WTC11 (cell line): ENCODE data around the gene BCAS2. TPM values are rescaled to one million over a fixed set of nuclear protein-coding genes. Genes with fewer than 3 reads are reported as not detected.

ENCODE experiments used
- ATAC-seq: fragments of 200-7000 bp; cut with Tn5 transposase; 2 replicates; pipeline ENCODE4 v1.10.0; 2021; ENCODE audit warnings: mild to moderate bottlenecking, moderate library complexity
- CTCF ChIA-PET: fragments of 300-600 bp; sonication (Branson Sonifier 250); formaldehyde crosslinking; loops from one replicate; lab custom pipeline; 2021; ENCODE audit warnings: antibody characterized with exemption; lab: Charles Lee
- POLR2A ChIA-PET: fragments of 350-600 bp; sonication (Branson Sonifier 250); formaldehyde crosslinking; loops from one replicate; lab custom pipeline; 2021; ENCODE audit warnings: antibody characterized with exemption; lab: Charles Lee
- DNase-seq: peaks from one replicate; pipeline ENCODE4 v3.0.0; 2021; ENCODE audit warnings: low spot score
- H3K27ac Mint-ChIP-seq: 2 replicates; pipeline ENCODE4 v1.8.0; 2021; ENCODE audit warnings: mixed read lengths
- H3K27me3 Mint-ChIP-seq: 2 replicates; pipeline ENCODE4 v1.8.0; 2021; ENCODE audit warnings: low read depth, mild to moderate bottlenecking, moderate library complexity, mixed read lengths
- H3K36me3 Mint-ChIP-seq: 2 replicates; pipeline ENCODE4 v1.8.0; 2021; ENCODE audit warnings: mixed read lengths
- H3K4me1 Mint-ChIP-seq: 2 replicates; pipeline ENCODE4 v1.8.0; 2022; ENCODE audit warnings: mixed read lengths
- H3K4me3 Mint-ChIP-seq: 2 replicates; pipeline ENCODE4 v1.8.0; 2021; ENCODE audit warnings: mild to moderate bottlenecking, moderate library complexity, mixed read lengths
- H3K9me3 Mint-ChIP-seq: 2 replicates; pipeline ENCODE4 v1.8.0; 2021; ENCODE audit warnings: mixed read lengths
- CBFB ChIP-seq: sonication (generic); formaldehyde crosslinking; IDR thresholded peaks from 2 replicates; pipeline ENCODE4 v1.8.1; 2022; ENCODE audit warnings: mild to moderate bottlenecking, low read depth, missing genetic modification reagents
- CREM ChIP-seq: sonication (generic); formaldehyde crosslinking; IDR thresholded peaks from 2 replicates; pipeline ENCODE4 v1.8.1; 2022; ENCODE audit warnings: mild to moderate bottlenecking, missing genetic modification reagents, moderate library complexity
- ELF4 ChIP-seq: sonication (generic); formaldehyde crosslinking; IDR thresholded peaks from 2 replicates; pipeline ENCODE4 v1.8.1; 2022; ENCODE audit warnings: low read depth, mild to moderate bottlenecking, moderate library complexity, missing genetic modification reagents
- GTF2I ChIP-seq: fragments of 250-450 bp; sonication (Bioruptor Pico); conservative IDR thresholded peaks from 2 replicates; pipeline ENCODE4 v1.4.0; 2021; ENCODE audit warnings: mild to moderate bottlenecking
- OVOL2 ChIP-seq: fragments of 250-450 bp; sonication (Bioruptor Pico); IDR thresholded peaks from 2 replicates; pipeline ENCODE4 v1.9.0; 2021; ENCODE audit warnings: mild to moderate bottlenecking, borderline replicate concordance
- SMAD3 ChIP-seq: sonication (generic); formaldehyde crosslinking; IDR thresholded peaks from 2 replicates; pipeline ENCODE4 v1.8.0; 2022; ENCODE audit warnings: missing genetic modification reagents, mild to moderate bottlenecking, borderline replicate concordance
- SOX15 ChIP-seq: fragments of 250-450 bp; sonication (Bioruptor Pico); IDR thresholded peaks from 2 replicates; pipeline ENCODE4 v1.9.0; 2021; ENCODE audit warnings: mild to moderate bottlenecking
- TCF7 ChIP-seq: sonication (generic); formaldehyde crosslinking; IDR thresholded peaks from 2 replicates; pipeline ENCODE4 v1.8.0; 2022; ENCODE audit warnings: mild to moderate bottlenecking, low read depth, missing genetic modification reagents, moderate library complexity
- TEAD4 ChIP-seq: sonication (generic); formaldehyde crosslinking; IDR thresholded peaks from 2 replicates; pipeline ENCODE4 v1.8.0; 2022; ENCODE audit warnings: mild to moderate bottlenecking, missing genetic modification reagents
- ZNF219 ChIP-seq: sonication (generic); formaldehyde crosslinking; IDR thresholded peaks from 2 replicates; pipeline ENCODE4 v1.8.0; 2023; ENCODE audit warnings: missing genetic modification reagents, mild to moderate bottlenecking, borderline replicate concordance
- ZNF232 ChIP-seq: sonication (generic); formaldehyde crosslinking; IDR thresholded peaks from 2 replicates; pipeline ENCODE4 v1.8.0; 2022; ENCODE audit warnings: mild to moderate bottlenecking, missing genetic modification reagents
- ZNF263 ChIP-seq: sonication (generic); formaldehyde crosslinking; IDR thresholded peaks from 2 replicates; pipeline ENCODE4 v1.8.1; 2022; ENCODE audit warnings: low read depth, mild to moderate bottlenecking, moderate library complexity, missing genetic modification reagents
- ZNF317 ChIP-seq: sonication (generic); formaldehyde crosslinking; IDR thresholded peaks from 2 replicates; pipeline ENCODE4 v1.8.1; 2023; ENCODE audit warnings: low read depth, mild to moderate bottlenecking, moderate library complexity, missing genetic modification reagents, borderline replicate concordance
- total RNA-seq: library from RNA; stranded (reverse); gene quantifications from 3 replicates; pipeline ENCODE4 v1.2.3, GENCODE V29; 2021
- TF ChIP-seq, protein P1 (sequence below): sonication (generic); formaldehyde crosslinking; IDR thresholded peaks from 2 replicates; pipeline ENCODE4 v1.8.1; 2023; ENCODE audit warnings: mild to moderate bottlenecking, missing genetic modification reagents
- TF ChIP-seq, protein P2 (sequence below): sonication (generic); formaldehyde crosslinking; IDR thresholded peaks from 2 replicates; pipeline ENCODE4 v1.8.1; 2022; ENCODE audit warnings: mild to moderate bottlenecking, moderate library complexity, missing genetic modification reagents
- TF ChIP-seq, protein P3 (sequence below): sonication (generic); formaldehyde crosslinking; conservative IDR thresholded peaks from 2 replicates; pipeline ENCODE4 v1.8.1; 2022; ENCODE audit warnings: mild to moderate bottlenecking, missing genetic modification reagents
- TF ChIP-seq, protein P4 (sequence below): sonication (generic); formaldehyde crosslinking; IDR thresholded peaks from 2 replicates; pipeline ENCODE4 v1.8.1; 2023; ENCODE audit warnings: mild to moderate bottlenecking, missing genetic modification reagents, borderline replicate concordance
- TF ChIP-seq, protein P5 (sequence below): sonication (generic); formaldehyde crosslinking; IDR thresholded peaks from 2 replicates; pipeline ENCODE4 v1.8.1; 2023; ENCODE audit warnings: mild to moderate bottlenecking, moderate library complexity, missing genetic modification reagents
- TF ChIP-seq, protein P6 (sequence below): sonication (generic); formaldehyde crosslinking; IDR thresholded peaks from 2 replicates; pipeline ENCODE4 v1.8.1; 2022; ENCODE audit warnings: mild to moderate bottlenecking, missing genetic modification reagents, moderate library complexity, borderline replicate concordance

BCAS2 gene
- total RNA-seq, 1 experiment from 2014 or later: 39.0 TPM

DNA sequence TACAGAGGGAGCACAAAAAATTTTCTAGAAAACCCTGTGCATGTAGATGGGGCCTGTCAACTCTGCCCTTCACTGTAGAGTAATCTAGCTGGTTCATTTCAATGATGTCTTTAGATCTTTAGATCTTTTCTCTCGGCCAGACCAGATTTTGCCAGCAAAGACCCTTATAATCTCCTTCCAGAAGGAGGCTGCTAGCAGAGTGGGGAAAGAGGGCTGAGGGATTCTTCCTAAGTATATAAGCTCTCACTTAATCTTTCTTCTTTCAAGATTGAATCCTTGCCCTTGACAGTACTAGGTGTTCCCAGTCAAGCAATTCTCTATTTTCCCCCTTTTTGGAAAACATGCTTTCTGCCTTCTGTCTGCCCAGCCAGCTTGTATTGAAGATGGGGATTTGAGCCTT, 34.3 kb downstream of the BCAS2 start:
- CTCF ChIA-PET: interaction anchor here (0.6 kb wide), 1 partner anchor 787 kb away, joined by 4 read pairs; no protein-coding TSS in a partner anchor
- Mint-ChIP-seq H3K36me3 (no peaks in the 10 kb centered on the region), H3K27ac (no peak overlapping the region)
- POLR2A ChIA-PET: no interaction called here
- ATAC-seq (no peak), DNase-seq (no peak)
- TF ChIP-seq SOX15: no peak
- TF ChIP-seq ZNF232: no peak
- no peak for TF ChIP-seq ZNF263
- TF ChIP-seq SMAD3 (CRISPR knock-in tag): no peak
- no peak for TF ChIP-seq CBFB (CRISPR knock-in tag)
- TF ChIP-seq, protein P1, sequence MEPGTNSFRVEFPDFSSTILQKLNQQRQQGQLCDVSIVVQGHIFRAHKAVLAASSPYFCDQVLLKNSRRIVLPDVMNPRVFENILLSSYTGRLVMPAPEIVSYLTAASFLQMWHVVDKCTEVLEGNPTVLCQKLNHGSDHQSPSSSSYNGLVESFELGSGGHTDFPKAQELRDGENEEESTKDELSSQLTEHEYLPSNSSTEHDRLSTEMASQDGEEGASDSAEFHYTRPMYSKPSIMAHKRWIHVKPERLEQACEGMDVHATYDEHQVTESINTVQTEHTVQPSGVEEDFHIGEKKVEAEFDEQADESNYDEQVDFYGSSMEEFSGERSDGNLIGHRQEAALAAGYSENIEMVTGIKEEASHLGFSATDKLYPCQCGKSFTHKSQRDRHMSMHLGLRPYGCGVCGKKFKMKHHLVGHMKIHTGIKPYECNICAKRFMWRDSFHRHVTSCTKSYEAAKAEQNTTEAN: no peak
- TF ChIP-seq, protein P2, sequence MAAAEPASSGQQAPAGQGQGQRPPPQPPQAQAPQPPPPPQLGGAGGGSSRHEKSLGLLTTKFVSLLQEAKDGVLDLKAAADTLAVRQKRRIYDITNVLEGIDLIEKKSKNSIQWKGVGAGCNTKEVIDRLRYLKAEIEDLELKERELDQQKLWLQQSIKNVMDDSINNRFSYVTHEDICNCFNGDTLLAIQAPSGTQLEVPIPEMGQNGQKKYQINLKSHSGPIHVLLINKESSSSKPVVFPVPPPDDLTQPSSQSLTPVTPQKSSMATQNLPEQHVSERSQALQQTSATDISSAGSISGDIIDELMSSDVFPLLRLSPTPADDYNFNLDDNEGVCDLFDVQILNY: no peak
- TF ChIP-seq, protein P3, sequence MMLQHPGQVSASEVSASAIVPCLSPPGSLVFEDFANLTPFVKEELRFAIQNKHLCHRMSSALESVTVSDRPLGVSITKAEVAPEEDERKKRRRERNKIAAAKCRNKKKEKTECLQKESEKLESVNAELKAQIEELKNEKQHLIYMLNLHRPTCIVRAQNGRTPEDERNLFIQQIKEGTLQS (CRISPR knock-in tag): no peak
- no peak for TF ChIP-seq ZNF219 (CRISPR knock-in tag)
- TF ChIP-seq GTF2I (CRISPR knock-in tag): no peak
- TF ChIP-seq, protein P4, sequence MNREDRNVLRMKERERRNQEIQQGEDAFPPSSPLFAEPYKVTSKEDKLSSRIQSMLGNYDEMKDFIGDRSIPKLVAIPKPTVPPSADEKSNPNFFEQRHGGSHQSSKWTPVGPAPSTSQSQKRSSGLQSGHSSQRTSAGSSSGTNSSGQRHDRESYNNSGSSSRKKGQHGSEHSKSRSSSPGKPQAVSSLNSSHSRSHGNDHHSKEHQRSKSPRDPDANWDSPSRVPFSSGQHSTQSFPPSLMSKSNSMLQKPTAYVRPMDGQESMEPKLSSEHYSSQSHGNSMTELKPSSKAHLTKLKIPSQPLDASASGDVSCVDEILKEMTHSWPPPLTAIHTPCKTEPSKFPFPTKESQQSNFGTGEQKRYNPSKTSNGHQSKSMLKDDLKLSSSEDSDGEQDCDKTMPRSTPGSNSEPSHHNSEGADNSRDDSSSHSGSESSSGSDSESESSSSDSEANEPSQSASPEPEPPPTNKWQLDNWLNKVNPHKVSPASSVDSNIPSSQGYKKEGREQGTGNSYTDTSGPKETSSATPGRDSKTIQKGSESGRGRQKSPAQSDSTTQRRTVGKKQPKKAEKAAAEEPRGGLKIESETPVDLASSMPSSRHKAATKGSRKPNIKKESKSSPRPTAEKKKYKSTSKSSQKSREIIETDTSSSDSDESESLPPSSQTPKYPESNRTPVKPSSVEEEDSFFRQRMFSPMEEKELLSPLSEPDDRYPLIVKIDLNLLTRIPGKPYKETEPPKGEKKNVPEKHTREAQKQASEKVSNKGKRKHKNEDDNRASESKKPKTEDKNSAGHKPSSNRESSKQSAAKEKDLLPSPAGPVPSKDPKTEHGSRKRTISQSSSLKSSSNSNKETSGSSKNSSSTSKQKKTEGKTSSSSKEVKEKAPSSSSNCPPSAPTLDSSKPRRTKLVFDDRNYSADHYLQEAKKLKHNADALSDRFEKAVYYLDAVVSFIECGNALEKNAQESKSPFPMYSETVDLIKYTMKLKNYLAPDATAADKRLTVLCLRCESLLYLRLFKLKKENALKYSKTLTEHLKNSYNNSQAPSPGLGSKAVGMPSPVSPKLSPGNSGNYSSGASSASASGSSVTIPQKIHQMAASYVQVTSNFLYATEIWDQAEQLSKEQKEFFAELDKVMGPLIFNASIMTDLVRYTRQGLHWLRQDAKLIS (CRISPR knock-in tag): no peak
- no peak for TF ChIP-seq TCF7 (CRISPR knock-in tag)
- TF ChIP-seq, protein P5, sequence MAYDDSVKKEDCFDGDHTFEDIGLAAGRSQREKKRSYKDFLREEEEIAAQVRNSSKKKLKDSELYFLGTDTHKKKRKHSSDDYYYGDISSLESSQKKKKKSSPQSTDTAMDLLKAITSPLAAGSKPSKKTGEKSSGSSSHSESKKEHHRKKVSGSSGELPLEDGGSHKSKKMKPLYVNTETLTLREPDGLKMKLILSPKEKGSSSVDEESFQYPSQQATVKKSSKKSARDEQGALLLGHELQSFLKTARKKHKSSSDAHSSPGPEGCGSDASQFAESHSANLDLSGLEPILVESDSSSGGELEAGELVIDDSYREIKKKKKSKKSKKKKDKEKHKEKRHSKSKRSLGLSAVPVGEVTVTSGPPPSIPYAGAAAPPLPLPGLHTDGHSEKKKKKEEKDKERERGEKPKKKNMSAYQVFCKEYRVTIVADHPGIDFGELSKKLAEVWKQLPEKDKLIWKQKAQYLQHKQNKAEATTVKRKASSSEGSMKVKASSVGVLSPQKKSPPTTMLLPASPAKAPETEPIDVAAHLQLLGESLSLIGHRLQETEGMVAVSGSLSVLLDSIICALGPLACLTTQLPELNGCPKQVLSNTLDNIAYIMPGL (CRISPR knock-in tag): no peak
- TF ChIP-seq, all 79 proteins: peak for 0
- Mint-ChIP-seq H3K4me1 (no peaks in the 10 kb centered on the region), H3K4me3 (no peak overlapping the region), H3K27me3 (no peaks in the 10 kb centered on the region; the same call in 1 of the 2 replicates), H3K9me3 (no peaks in the 10 kb centered on the region)

DNA sequence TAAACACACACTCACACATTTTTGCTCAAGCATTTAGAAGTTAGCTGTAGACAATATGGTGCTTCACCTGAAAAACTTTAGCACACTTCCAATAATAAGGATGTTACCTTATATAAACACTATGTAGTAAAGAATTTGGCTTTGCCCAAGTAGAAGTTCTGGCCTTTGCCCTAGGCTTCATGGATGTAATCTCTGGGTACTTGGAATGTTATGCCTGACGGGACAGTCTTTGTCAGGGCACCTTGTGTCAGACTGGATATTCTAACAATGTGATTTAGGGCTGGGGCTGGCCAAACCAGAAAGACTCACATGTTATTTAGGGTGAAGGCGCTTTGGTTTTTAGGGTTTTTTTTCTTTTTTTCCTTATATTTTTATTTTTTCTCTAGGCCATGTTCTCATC, 35.6 kb downstream of the BCAS2 start:
- no peaks in the 10 kb centered on the region for H3K4me1 Mint-ChIP-seq
- H3K27ac Mint-ChIP-seq: no peak overlapping the region
- TF ChIP-seq CBFB (CRISPR knock-in tag) (no peak), CREM (no peak), ZNF317 (CRISPR knock-in tag) (no peak), ELF4 (CRISPR knock-in tag) (no peak), TEAD4 (CRISPR knock-in tag) (no peak), OVOL2 (CRISPR knock-in tag) (no peak)
- TF ChIP-seq, protein P6, sequence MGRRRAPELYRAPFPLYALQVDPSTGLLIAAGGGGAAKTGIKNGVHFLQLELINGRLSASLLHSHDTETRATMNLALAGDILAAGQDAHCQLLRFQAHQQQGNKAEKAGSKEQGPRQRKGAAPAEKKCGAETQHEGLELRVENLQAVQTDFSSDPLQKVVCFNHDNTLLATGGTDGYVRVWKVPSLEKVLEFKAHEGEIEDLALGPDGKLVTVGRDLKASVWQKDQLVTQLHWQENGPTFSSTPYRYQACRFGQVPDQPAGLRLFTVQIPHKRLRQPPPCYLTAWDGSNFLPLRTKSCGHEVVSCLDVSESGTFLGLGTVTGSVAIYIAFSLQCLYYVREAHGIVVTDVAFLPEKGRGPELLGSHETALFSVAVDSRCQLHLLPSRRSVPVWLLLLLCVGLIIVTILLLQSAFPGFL (CRISPR knock-in tag): no peak
- no peak overlapping the region for H3K4me3 Mint-ChIP-seq
- H3K9me3 Mint-ChIP-seq: no peaks in the 10 kb centered on the region
- ChIA-PET CTCF (no interaction called here), POLR2A (no interaction called here)
- no peaks in the 10 kb centered on the region for H3K36me3 Mint-ChIP-seq
- H3K27me3 Mint-ChIP-seq: no peaks in the 10 kb centered on the region; the same call in 1 of the 2 replicates
- DNase-seq (no peak), ATAC-seq (no peak)
